HT-29 (cell line): ENCODE data around the gene TCF12. TPM values are rescaled to one million over a fixed set of nuclear protein-coding genes. Genes with fewer than 3 reads are reported as not detected.
A peak's percentile ranks its signal among the peaks of the same experiment; 100 is the strongest.
"Not testable (repeated sequence)": the region's sequence is repeated elsewhere in the genome, so short reads cannot be mapped to it uniquely, and the experiment has no call there.

Experiments used
- DNase-seq: peaks from one replicate; pipeline ENCODE4 v3.0.0-alpha.2; 2015; ENCODE audit warnings: low spot score
- total RNA-seq: library from RNA; depleted of rRNA; stranded (reverse); fragments of >200 nt; shearing (Covaris generic); gene quantifications from 2 replicates; pipeline ENCODE4 v1.2.3, GENCODE V29; 2014

TCF12 gene
- total RNA-seq, 1 experiment from 2014 or later, result 154 TPM

DNA sequence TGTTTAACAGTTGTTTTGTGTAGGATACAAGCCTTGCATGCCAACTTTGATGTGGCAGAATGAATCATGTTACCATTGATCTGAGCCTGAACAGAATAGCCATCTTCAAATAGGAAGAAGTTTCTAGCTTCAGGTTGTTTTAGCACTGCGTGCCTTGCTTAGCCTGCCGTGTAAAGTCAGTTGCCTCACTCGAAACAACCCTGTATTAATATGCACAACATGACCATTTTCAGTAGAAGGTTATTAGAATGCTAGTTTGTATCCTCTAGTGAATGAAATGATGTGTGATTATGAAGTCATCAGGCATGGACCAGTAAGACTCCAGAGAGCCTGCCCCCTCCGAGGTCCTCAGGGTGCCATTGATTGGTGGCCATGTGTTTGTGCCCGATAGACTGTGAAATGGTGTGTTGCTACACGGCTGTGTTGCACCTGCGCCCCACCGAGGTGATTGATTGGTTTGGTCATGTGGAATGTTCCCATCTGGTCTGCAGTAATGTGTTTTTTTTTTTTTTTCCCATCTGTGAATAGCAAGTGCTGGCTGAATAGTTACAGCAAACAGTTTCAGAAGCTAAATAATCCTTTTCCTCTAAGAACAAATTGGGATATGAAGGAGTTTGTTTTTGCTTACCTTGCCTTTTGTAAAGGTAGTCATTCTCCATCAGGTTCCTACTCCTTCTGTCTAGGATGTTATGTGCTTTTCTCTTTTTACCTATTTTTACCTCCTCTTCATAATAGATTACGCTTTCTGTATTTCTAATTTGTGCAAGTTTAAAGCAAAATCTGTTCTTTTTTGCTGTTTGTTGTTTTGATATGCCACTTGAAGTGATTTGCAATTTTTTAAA lies 214.9 kb downstream of the TCF12 start:
- DNase-seq, result no peak

DNA sequence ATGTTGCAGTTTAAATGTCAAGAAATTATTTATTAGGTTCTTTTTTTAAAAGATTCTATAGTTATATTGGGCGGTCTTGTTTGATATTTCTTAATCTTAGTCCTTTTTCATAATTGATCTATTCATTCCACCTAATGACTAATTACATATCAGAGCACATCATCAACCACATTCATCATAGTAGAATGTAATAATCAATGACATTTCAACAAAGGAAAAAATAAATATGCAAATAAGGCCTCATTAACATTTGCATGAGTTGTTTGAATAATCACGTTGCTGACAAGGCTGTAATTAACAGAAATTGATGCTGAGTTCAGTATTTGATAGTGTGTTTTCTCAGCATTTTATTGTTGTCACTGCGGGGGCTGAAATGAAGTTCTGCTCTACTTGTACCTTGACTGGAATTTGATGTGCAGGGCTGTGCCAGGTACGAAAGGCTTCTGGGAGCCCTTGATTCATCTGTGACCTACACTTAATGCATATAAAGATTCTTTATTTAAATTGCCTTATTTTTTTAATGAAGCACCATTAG lies 215.7 kb downstream of the TCF12 start:
- no peak for DNase-seq

- no peak for DNase-seq
Observed at GRCh38 chr15:57134851-57135250, 216.4 kb downstream of the TCF12 start.

DNA sequence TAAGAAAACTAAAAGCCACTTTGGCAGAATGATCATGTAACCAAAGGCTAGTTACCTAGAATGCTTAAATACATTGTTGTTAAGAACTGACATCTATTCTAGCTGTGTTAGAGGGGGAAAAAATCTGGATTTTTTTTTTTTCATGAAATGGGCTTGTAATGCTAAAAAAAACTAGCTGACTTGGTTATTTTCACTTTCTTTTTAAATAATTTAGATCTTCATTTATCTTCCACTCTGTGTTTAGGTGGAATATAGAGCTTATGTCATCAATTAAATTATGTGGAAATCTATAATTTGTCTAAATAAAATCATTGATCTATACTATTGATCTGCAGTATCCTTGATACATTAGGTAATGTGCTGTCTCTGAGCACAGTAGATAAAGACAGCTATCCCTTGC lies 217.4 kb downstream of the TCF12 start:
- no peak for DNase-seq

- peak; percentile 79 for DNase-seq
Observed at GRCh38 chr15:57138349-57138788, 219.9 kb downstream of the TCF12 start.

- no peak for DNase-seq
Observed at GRCh38 chr15:57143511-57144078, 225.2 kb downstream of the TCF12 start.

- DNase-seq, result no peak
Observed at GRCh38 chr15:57144448-57144847, 226.0 kb downstream of the TCF12 start.

GRCh38 chr15:57146506-57147201 lies 228.2 kb downstream of the TCF12 start:
- peak; percentile 82 for DNase-seq

- DNase-seq, result no peak
Observed at GRCh38 chr15:57147621-57148020, 229.2 kb downstream of the TCF12 start.

GRCh38 chr15:57148262-57148661 lies 229.8 kb downstream of the TCF12 start:
- DNase-seq, result no peak

DNA sequence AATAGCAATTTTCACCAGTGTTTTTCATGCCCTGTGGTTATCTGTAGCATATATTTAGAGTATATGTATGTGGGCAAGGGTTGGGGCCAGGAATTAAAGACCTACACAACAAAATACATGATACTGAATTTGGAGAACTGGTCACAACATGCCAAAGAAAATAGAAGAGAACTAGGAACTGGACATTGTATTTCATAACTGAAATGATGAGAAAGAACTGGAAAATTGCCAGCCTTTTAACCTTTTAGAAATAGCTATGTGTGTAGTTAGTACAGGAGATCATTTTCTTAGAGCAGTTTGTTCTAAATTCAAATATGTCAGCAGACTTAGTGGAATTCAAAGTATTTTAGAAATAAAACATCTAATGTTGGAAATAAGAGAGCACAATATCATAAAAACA lies 230.8 kb downstream of the TCF12 start:
- DNase-seq, result no peak

- DNase-seq, result no peak
Observed at GRCh38 chr15:57150066-57150865, 231.8 kb downstream of the TCF12 start.

- not testable (repeated sequence) for DNase-seq
Observed at GRCh38 chr15:57150866-57151203, 232.4 kb downstream of the TCF12 start.

GRCh38 chr15:57152133-57152532 lies 233.7 kb downstream of the TCF12 start:
- DNase-seq, result no peak

GRCh38 chr15:57152666-57153539 lies 234.5 kb downstream of the TCF12 start:
- DNase-seq, result peak; percentile 29

- no peak for DNase-seq
Observed at GRCh38 chr15:57156210-57156884, 237.9 kb downstream of the TCF12 start.

DNA sequence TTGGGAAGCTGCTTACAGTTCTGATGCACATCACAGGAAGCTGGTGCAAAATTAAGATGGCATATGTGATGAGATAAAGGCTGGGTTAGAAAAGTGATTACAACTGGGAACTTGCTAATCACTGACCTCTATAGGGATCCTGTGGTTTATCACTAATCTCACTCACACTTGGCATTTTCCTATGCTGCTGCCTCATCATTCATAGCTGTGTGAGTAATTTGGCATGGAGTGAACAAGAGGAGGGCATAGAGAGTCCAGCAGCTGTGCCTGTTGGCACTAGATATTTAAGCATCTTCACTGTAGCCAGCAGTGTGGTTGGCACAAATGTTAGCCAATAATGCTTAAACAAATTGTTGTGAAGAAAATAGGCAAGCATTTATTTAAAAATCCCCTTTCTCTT lies 240.1 kb downstream of the TCF12 start:
- no peak for DNase-seq

GRCh38 chr15:57158997-57159668 lies 240.7 kb downstream of the TCF12 start:
- no peak for DNase-seq

GRCh38 chr15:57159767-57160166 lies 241.3 kb downstream of the TCF12 start:
- no peak for DNase-seq
